Measurements from ENCODE around the gene UBASH3B. TPM values are rescaled to one million over a fixed set of nuclear protein-coding genes. Genes with fewer than 3 reads are reported as not detected.

The UBASH3B gene
- total RNA-seq, 2 donors from 2014 or later = 0.78 to 12.9 TPM

GRCh38 chr11:122634501-122634900 lies 21.0 kb upstream of the UBASH3B start:
- ATAC-seq (no peak), DNase-seq (no peak)
- H3K4me3 ChIP-seq = no peak overlapping the region
- intact Hi-C loops (cut with DNase I) = loop anchor here (5.0 kb wide), 1 partner anchor 148 kb away; no protein-coding TSS in a partner anchor
- no peaks in the 10 kb centered on the region for H3K9me3 ChIP-seq
- WGBS, 2 donors = 73 to 77% methylated on average over 4 to 8 of the region's 8 CpGs
- TF ChIP-seq POLR2A (IDR thresholded peaks at IDR 0.05) (no peak), CTCF (IDR thresholded peaks at IDR 0.05) (no peak)
- peaks cover 4% of the 10 kb centered on the region for H3K4me1 ChIP-seq
- no peaks in the 10 kb centered on the region for H3K36me3 ChIP-seq (replicated peaks in 1 of 2; ENCODE audit: insufficient read depth in 1 of 2, low read depth in 2 of 2)
- H3K27ac ChIP-seq = no peak overlapping the region
- H3K27me3 ChIP-seq = no peaks in the 10 kb centered on the region

GRCh38 chr11:122637541-122637940 lies 18.0 kb upstream of the UBASH3B start:
- Histone ChIP-seq H3K27ac (no peak overlapping the region), H3K4me1 (no peaks in the 10 kb centered on the region), H3K36me3 (replicated peaks in 1 of 2; ENCODE audit: insufficient read depth in 1 of 2, low read depth in 2 of 2) (no peaks in the 10 kb centered on the region), H3K4me3 (no peak overlapping the region), H3K9me3 (no peaks in the 10 kb centered on the region), H3K27me3 (no peaks in the 10 kb centered on the region)
- WGBS, 2 donors = 56 to 66% methylated on average over 6 of the region's 6 CpGs
- ATAC-seq (no peak), DNase-seq (no peak)
- TF ChIP-seq POLR2A (IDR thresholded peaks at IDR 0.05) = no peak
- no peak for TF ChIP-seq CTCF (IDR thresholded peaks at IDR 0.05)
- intact Hi-C loops (cut with DNase I) = no loop called here

GRCh38 chr11:122642472-122642922 lies 13.0 kb upstream of the UBASH3B start:
- peak; percentile 88 for ATAC-seq
- Histone ChIP-seq H3K4me1 (no peaks in the 10 kb centered on the region), H3K27me3 (no peaks in the 10 kb centered on the region), H3K9me3 (no peaks in the 10 kb centered on the region), H3K4me3 (no peak overlapping the region), H3K27ac (peak overlapping the region in 2 of 4 donors; percentile 47 to 61), H3K36me3 (replicated peaks in 1 of 2; ENCODE audit: insufficient read depth in 1 of 2, low read depth in 2 of 2) (no peaks in the 10 kb centered on the region)
- TF ChIP-seq CTCF (IDR thresholded peaks at IDR 0.05) (no peak), POLR2A (IDR thresholded peaks at IDR 0.05) (no peak)
- WGBS, 2 donors = 44 to 45% methylated on average over 4 of the region's 4 CpGs
- DNase-seq = peak in 2 of 4 donors; percentile 24 to 28
- intact Hi-C loops (cut with DNase I) = no loop called here

GRCh38 chr11:122642971-122643370 lies 12.6 kb upstream of the UBASH3B start:
- H3K36me3 ChIP-seq (replicated peaks in 1 of 2; ENCODE audit: insufficient read depth in 1 of 2, low read depth in 2 of 2) = no peaks in the 10 kb centered on the region
- intact Hi-C loops (cut with DNase I) = no loop called here
- H3K4me1 ChIP-seq = no peaks in the 10 kb centered on the region
- WGBS, 2 donors = 63 to 72% methylated on average over 6 of the region's 6 CpGs
- DNase-seq (no peak), ATAC-seq (no peak)
- H3K27ac ChIP-seq = peak overlapping the region in 2 of 4 donors; percentile 47 to 61
- TF ChIP-seq CTCF (IDR thresholded peaks at IDR 0.05) (no peak), POLR2A (IDR thresholded peaks at IDR 0.05) (no peak)
- H3K27me3 ChIP-seq = no peaks in the 10 kb centered on the region
- H3K4me3 ChIP-seq = no peak overlapping the region
- no peaks in the 10 kb centered on the region for H3K9me3 ChIP-seq

- DNase-seq = no peak
- Histone ChIP-seq H3K4me1 (no peaks in the 10 kb centered on the region), H3K27ac (no peak overlapping the region), H3K27me3 (no peaks in the 10 kb centered on the region), H3K36me3 (replicated peaks in 1 of 2; ENCODE audit: insufficient read depth in 1 of 2, low read depth in 2 of 2) (no peaks in the 10 kb centered on the region), H3K4me3 (no peak overlapping the region), H3K9me3 (no peaks in the 10 kb centered on the region)
- no peak for TF ChIP-seq POLR2A (IDR thresholded peaks at IDR 0.05)
- TF ChIP-seq CTCF (IDR thresholded peaks at IDR 0.05) = no peak
- intact Hi-C loops (cut with DNase I) = no loop called here
- 94 to 96% methylated on average over 5 of the region's 5 CpGs for WGBS, 2 donors
- no peak for ATAC-seq
Observed at GRCh38 chr11:122645847-122646246, 9.7 kb upstream of the UBASH3B start.
